ENCODE measurements around the gene HAT1. TPM values are rescaled to one million over a fixed set of nuclear protein-coding genes. Genes with fewer than 3 reads are reported as not detected.

The HAT1 gene
- total and polyA plus RNA-seq, 4 donors = 11.8 to 45.1 (median 16.3) TPM

DNA sequence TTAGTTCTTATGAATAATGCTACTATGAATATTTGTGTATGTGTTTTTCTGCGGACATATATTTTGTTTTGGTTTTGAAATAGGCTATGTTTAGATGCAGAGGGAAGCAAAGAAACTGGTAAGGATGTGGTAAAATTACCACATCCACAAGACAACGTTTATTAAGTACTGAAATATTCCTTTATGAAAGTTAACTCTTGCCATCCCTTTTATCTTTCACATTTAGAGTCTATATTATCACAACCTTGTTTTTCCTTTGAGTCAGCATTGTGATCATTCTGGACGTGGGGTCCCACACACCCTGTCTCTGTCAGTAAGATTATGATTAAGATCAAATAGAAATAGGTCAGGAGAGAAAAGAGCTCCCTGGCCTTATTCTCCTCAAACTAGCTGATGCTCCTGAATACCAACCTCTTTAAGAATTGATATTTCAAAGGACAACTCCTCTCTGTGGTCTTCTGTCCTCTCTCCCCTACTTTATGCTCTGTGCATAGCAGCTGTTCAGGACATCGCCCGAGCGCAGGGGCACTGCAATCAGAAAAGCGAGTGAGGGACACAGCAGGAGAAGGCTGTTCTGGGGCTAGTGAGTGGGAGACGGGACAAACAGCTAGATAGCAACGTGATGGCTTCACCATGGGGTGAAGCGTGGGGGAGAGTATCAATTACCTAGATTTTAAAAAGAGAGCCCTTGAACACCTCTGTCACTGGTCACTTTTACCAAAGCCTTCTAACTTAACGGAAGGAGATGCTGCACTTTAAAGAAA lies 89.7 kb downstream of the HAT1 start:
- Histone ChIP-seq H3K27me3 (ENCODE audit: control insufficient read depth in 4 of 4, insufficient read depth in 4 of 4, low read length in 3 of 4) (no peaks in the 10 kb centered on the region), H3K27ac (ENCODE audit: low read depth in 1 of 2, low read length in 2 of 2) (no peak overlapping the region), H3K4me1 (ENCODE audit: control insufficient read depth in 4 of 4, insufficient read depth in 4 of 4, low read length in 3 of 4) (no peaks in the 10 kb centered on the region), H3K9ac (ENCODE audit: low read depth in 1 of 2, low read length in 2 of 2) (no peak overlapping the region), H3K9me3 (ENCODE audit: control insufficient read depth in 4 of 4, low read length in 3 of 4) (no peaks in the 10 kb centered on the region), H3K4me3 (ENCODE audit: low read depth in 1 of 3, low read length in 3 of 3) (no peak overlapping the region), H3K36me3 (ENCODE audit: control insufficient read depth in 4 of 4, insufficient read depth in 3 of 4, low read depth in 1 of 4, low read length in 3 of 4) (no peaks in the 10 kb centered on the region)
- no peak for DNase-seq (ENCODE audit: low spot score)
- TF ChIP-seq FOXA2 (IDR thresholded peaks at IDR 0.05) (no peak), RXRA (IDR thresholded peaks at IDR 0.05) (no peak), HNF4A (conservative IDR thresholded peaks at IDR 0.05) (no peak), RAD21 (IDR thresholded peaks at IDR 0.05) (no peak), TAF1 (conservative IDR thresholded peaks at IDR 0.05) (no peak), FOXA1 (IDR thresholded peaks at IDR 0.05) (no peak), NR2F2 (IDR thresholded peaks at IDR 0.05) (no peak), YY1 (IDR thresholded peaks at IDR 0.05) (no peak), MAX (IDR thresholded peaks at IDR 0.05) (no peak), SP1 (IDR thresholded peaks at IDR 0.05) (no peak), JUND (IDR thresholded peaks at IDR 0.05) (no peak), HNF4G (IDR thresholded peaks at IDR 0.05) (no peak), GABPA (IDR thresholded peaks at IDR 0.05 in 1 of 2, conservative IDR thresholded peaks at IDR 0.05 in 1 of 2) (no peak), EGR1 (IDR thresholded peaks at IDR 0.05; ENCODE audit: low read depth in 2 of 2) (no peak)
- TF ChIP-seq, protein P1, sequence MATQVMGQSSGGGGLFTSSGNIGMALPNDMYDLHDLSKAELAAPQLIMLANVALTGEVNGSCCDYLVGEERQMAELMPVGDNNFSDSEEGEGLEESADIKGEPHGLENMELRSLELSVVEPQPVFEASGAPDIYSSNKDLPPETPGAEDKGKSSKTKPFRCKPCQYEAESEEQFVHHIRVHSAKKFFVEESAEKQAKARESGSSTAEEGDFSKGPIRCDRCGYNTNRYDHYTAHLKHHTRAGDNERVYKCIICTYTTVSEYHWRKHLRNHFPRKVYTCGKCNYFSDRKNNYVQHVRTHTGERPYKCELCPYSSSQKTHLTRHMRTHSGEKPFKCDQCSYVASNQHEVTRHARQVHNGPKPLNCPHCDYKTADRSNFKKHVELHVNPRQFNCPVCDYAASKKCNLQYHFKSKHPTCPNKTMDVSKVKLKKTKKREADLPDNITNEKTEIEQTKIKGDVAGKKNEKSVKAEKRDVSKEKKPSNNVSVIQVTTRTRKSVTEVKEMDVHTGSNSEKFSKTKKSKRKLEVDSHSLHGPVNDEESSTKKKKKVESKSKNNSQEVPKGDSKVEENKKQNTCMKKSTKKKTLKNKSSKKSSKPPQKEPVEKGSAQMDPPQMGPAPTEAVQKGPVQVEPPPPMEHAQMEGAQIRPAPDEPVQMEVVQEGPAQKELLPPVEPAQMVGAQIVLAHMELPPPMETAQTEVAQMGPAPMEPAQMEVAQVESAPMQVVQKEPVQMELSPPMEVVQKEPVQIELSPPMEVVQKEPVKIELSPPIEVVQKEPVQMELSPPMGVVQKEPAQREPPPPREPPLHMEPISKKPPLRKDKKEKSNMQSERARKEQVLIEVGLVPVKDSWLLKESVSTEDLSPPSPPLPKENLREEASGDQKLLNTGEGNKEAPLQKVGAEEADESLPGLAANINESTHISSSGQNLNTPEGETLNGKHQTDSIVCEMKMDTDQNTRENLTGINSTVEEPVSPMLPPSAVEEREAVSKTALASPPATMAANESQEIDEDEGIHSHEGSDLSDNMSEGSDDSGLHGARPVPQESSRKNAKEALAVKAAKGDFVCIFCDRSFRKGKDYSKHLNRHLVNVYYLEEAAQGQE (IDR thresholded peaks at IDR 0.05) = no peak
- TF ChIP-seq, protein P2, sequence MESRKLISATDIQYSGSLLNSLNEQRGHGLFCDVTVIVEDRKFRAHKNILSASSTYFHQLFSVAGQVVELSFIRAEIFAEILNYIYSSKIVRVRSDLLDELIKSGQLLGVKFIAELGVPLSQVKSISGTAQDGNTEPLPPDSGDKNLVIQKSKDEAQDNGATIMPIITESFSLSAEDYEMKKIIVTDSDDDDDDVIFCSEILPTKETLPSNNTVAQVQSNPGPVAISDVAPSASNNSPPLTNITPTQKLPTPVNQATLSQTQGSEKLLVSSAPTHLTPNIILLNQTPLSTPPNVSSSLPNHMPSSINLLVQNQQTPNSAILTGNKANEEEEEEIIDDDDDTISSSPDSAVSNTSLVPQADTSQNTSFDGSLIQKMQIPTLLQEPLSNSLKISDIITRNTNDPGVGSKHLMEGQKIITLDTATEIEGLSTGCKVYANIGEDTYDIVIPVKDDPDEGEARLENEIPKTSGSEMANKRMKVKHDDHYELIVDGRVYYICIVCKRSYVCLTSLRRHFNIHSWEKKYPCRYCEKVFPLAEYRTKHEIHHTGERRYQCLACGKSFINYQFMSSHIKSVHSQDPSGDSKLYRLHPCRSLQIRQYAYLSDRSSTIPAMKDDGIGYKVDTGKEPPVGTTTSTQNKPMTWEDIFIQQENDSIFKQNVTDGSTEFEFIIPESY (IDR thresholded peaks at IDR 0.05) = no peak
- TF ChIP-seq, protein P3, sequence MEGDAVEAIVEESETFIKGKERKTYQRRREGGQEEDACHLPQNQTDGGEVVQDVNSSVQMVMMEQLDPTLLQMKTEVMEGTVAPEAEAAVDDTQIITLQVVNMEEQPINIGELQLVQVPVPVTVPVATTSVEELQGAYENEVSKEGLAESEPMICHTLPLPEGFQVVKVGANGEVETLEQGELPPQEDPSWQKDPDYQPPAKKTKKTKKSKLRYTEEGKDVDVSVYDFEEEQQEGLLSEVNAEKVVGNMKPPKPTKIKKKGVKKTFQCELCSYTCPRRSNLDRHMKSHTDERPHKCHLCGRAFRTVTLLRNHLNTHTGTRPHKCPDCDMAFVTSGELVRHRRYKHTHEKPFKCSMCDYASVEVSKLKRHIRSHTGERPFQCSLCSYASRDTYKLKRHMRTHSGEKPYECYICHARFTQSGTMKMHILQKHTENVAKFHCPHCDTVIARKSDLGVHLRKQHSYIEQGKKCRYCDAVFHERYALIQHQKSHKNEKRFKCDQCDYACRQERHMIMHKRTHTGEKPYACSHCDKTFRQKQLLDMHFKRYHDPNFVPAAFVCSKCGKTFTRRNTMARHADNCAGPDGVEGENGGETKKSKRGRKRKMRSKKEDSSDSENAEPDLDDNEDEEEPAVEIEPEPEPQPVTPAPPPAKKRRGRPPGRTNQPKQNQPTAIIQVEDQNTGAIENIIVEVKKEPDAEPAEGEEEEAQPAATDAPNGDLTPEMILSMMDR (IDR thresholded peaks at IDR 0.05; ENCODE audit: low read depth, low read length, missing input control) = no peak
- 86% methylated on average over 11 of the region's 11 CpGs for WGBS

All from liver (tissue), 9 donors.